ENCODE measurements around the gene TDRD3. TPM values are rescaled to one million over a fixed set of nuclear protein-coding genes. Genes with fewer than 3 reads are reported as not detected.

Gene TDRD3
- total RNA-seq, 1 donor = 6.5 TPM

- DNase-seq (ENCODE audit: low read depth in 2 of 3, low spot score in 2 of 3) = peak in 2 of 3 donors; percentile 15 to 54
These were observed 52.0 kb downstream of the TDRD3 start for GRCh38 chr13:60448907-60449510.

DNA sequence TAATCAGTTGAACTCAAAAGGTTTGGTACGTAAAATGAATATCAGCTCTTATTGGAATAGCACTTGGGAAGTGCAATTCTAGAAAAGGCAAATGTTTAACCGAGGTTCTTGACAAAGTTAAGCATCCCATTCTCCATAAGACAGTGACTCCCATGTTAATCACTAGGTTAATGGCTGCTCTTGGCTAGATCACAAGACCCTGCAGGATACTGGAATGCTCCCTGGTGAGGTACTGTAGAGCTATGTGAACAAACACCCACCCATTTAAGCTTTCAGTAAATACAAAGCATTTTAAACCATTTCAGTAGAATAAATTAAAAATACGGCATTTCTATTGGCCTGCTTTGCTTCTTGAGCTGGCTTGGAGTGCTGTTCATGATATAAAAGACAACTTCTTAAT, 56.5 kb downstream of the TDRD3 start:
- no peak for DNase-seq (ENCODE audit: low read depth in 2 of 3, low spot score in 2 of 3)

DNA sequence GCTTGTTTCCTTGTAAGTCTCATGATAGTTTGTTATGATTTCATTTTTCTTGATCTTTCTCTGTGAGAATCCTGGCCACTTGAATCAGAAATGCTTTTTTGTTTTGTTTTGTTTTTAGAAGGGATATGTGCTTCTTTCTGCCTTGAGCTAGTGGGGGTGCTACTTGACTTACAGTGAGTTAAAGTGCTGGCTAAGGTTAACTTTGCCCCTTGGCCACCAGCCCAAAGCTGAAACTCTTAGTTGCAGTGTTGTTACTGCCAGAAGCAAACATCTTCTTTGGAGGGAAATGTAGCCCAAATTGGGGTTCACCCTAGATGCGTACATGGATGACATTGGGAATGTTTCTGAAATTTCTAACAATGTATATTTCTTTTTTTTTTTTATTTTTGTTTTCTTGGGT, 57.4 kb downstream of the TDRD3 start:
- DNase-seq (ENCODE audit: low read depth in 2 of 3, low spot score in 2 of 3) = no peak

- DNase-seq (ENCODE audit: low read depth in 2 of 3, low spot score in 2 of 3) = no peak
These were observed 66.8 kb downstream of the TDRD3 start for GRCh38 chr13:60463787-60464186.

- DNase-seq (ENCODE audit: low read depth in 2 of 3, low spot score in 2 of 3) = no peak
These were observed 70.1 kb downstream of the TDRD3 start for GRCh38 chr13:60467098-60467497.

GRCh38 chr13:60479273-60479672, 82.3 kb downstream of the TDRD3 start:
- no peak for DNase-seq (ENCODE audit: low read depth in 2 of 3, low spot score in 2 of 3)

GRCh38 chr13:60482012-60482411, 85.0 kb downstream of the TDRD3 start:
- no peak for DNase-seq (ENCODE audit: low read depth in 2 of 3, low spot score in 2 of 3)

GRCh38 chr13:60484865-60485264, 87.8 kb downstream of the TDRD3 start:
- no peak for DNase-seq (ENCODE audit: low read depth in 2 of 3, low spot score in 2 of 3)

DNA sequence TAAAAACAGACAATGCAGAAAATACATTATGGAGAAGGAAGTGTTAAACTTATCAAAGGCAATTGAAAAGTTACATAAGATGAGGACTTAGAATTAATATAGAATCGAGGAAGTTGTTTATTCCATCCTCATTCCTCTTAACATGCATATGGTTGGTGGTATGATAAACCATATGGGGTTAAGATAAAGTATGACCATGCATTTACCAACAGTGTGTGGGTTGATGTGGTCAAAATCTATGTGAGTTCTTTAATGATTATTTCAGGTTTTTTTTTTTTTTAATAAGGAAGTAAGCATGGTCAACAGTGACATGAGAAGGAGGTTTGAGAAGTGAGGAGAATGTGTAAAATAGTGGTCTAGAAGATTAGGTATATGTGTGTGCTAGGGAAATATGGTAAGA, 94.5 kb downstream of the TDRD3 start:
- DNase-seq (ENCODE audit: low read depth in 2 of 3, low spot score in 2 of 3) = peak in 1 of 3 donors; percentile 5

DNA sequence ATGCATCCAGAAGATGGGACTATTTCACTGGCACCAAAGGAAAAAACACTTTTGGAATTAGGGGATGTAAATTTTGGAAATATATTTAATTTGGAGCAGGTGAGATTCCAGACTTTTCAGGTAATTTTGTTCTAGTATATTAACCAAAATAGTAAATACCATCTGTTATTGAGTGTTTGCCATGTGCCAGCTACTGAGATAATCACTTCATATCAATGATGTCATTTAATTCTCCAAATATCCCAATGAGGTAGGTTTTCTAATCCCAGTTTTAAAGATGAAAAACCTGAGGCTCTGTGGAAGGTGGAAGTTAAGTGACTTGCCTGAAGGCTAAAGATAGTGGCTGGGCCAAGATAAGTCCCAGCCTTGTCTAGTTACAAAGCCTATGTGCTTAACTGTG, 95.2 kb downstream of the TDRD3 start:
- no peak for DNase-seq (ENCODE audit: low read depth in 2 of 3, low spot score in 2 of 3)

DNA sequence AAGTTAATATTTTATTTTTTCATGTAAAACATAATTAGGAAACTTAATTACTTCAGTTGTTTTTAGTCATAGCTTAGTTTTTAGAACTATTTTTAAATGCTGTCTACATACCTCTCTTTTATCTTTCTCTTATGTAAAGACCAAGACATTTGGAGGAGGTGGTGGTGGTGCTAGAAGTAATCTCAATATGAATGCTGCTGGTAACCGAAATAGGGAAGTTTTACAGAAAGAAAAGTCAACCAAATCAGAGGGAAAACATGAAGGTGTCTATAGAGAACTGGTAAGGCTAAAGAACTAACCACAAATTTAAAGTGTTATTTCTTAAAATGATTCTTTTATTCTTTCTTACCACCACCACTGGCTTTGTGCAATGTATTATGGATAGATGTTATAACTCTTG, 97.3 kb downstream of the TDRD3 start:
- DNase-seq (ENCODE audit: low read depth in 2 of 3, low spot score in 2 of 3) = no peak

GRCh38 chr13:60501236-60501635, 104.2 kb downstream of the TDRD3 start:
- DNase-seq (ENCODE audit: low read depth in 2 of 3, low spot score in 2 of 3) = no peak

DNA sequence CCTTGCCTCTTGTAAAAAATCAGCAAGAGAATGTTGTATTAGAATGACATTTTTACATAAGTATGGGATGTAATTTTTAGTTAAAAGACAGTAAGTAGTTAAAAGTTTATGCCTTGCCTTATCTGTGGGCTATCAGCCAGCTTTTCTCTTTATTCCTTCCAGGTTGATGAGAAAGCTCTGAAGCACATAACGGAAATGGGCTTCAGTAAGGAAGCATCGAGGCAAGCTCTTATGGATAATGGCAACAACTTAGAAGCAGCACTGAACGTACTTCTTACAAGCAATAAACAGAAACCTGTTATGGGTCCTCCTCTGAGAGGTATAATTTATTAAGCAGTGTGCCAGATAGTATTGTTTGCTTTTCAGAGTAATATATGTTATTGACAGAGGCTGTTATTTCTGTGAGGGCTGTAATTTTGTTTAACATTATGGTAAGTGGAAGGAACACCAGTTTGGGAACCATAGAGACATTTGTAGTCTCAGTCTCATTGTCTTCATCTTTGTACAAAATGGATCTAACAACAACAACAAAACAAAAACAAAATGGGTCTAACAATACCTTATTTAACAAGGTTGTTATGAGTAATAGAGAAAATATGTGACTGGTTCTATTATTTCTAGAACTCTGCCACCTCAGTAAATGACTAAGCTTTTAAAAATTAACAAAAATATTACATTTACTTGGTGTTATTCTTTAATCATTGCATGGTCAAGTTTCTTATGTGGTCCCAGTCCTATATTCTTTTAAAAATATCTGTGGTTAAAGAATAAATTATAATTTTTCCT, 112.8 kb downstream of the TDRD3 start:
- DNase-seq (ENCODE audit: low read depth in 2 of 3, low spot score in 2 of 3) = no peak

DNA sequence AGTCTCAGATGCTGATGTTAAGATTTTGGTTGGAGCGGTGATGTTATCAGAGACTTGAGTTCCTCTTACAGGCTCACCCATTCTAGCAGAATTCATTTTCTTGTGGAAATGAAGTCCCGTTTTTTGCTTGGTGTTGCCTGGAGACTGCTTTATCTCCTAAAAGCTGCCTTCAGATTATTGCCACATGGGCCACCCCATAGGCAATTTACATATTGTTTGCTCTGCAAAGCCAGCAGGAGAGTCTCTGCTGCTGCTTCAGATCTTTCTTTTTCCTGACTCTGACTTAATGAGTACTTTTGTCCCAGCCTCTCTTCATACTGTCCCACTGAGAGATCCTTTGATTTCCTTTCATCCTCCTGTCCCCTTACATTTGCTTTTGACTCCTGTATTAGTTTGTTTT, 114.6 kb downstream of the TDRD3 start:
- DNase-seq (ENCODE audit: low read depth in 2 of 3, low spot score in 2 of 3) = no peak

- no peak for DNase-seq (ENCODE audit: low read depth in 2 of 3, low spot score in 2 of 3)
These were observed 117.9 kb downstream of the TDRD3 start for GRCh38 chr13:60514891-60515290.

- DNase-seq (ENCODE audit: low read depth in 2 of 3, low spot score in 2 of 3) = no peak
These were observed 122.5 kb downstream of the TDRD3 start for GRCh38 chr13:60519496-60519895.

GRCh38 chr13:60520902-60521569, 124.0 kb downstream of the TDRD3 start:
- DNase-seq (ENCODE audit: low read depth in 2 of 3, low spot score in 2 of 3) = no peak

DNA sequence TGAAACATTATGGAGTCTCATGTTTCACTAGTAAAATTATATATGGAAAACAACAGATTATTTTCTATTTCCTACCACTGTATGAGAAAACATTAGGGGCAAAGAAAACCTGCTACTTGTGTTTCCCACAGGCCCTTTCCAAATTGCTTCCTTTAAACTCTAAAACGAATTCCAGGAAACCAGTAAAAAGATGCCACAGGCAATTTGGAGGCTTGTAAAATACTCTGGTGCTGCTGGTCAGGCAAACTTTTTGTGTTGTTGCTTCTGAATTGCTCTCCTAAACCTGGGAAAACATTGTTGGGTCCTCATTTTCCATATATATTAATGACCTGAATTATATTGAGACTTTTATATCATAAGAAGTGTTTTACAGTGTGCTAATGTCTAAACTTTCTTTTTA, 141.5 kb downstream of the TDRD3 start:
- DNase-seq (ENCODE audit: low read depth in 2 of 3, low spot score in 2 of 3) = no peak

- no peak for DNase-seq (ENCODE audit: low read depth in 2 of 3, low spot score in 2 of 3)
These were observed 143.3 kb downstream of the TDRD3 start for GRCh38 chr13:60540276-60540675.

- no peak for DNase-seq (ENCODE audit: low read depth in 2 of 3, low spot score in 2 of 3)
These were observed 165.2 kb downstream of the TDRD3 start for GRCh38 chr13:60562096-60562780.

GRCh38 chr13:60571571-60571970, 174.6 kb downstream of the TDRD3 start:
- DNase-seq (ENCODE audit: low read depth in 2 of 3, low spot score in 2 of 3) = no peak

Data from hematopoietic multipotent progenitor cell (in vitro differentiated cells).